ENCODE measurements around the gene FBXO31.
"Not testable (repeated sequence)": the region's sequence is repeated elsewhere in the genome, so short reads cannot be mapped to it uniquely, and the experiment has no call there.

Gene FBXO31

GRCh38 chr16:87410968-87411367 lies 27.4 kb upstream of the FBXO31 start:
- DNase-seq = no peak

- DNase-seq = no peak
Measured at GRCh38 chr16:87410530-87410929, 27.0 kb upstream of the FBXO31 start.

GRCh38 chr16:87409781-87410180 lies 26.2 kb upstream of the FBXO31 start:
- DNase-seq = no peak

GRCh38 chr16:87409153-87409552 lies 25.6 kb upstream of the FBXO31 start:
- DNase-seq = no peak

- no peak for DNase-seq
Measured at GRCh38 chr16:87407511-87408112, 24.0 kb upstream of the FBXO31 start.

- no peak for DNase-seq
Measured at GRCh38 chr16:87406495-87407088, 23.0 kb upstream of the FBXO31 start.

- DNase-seq = no peak
Measured at GRCh38 chr16:87404764-87405625, 21.4 kb upstream of the FBXO31 start.

GRCh38 chr16:87395181-87395842 lies 11.7 kb upstream of the FBXO31 start:
- DNase-seq = no peak

GRCh38 chr16:87393680-87394055 lies 10.1 kb upstream of the FBXO31 start:
- DNase-seq = no peak

GRCh38 chr16:87392821-87393679 lies 9.5 kb upstream of the FBXO31 start:
- peak in 1 of 2 experiments; percentile 52 for DNase-seq

GRCh38 chr16:87391950-87392820 lies 8.6 kb upstream of the FBXO31 start, which contains the start of gene MAP1LC3B:
Gene MAP1LC3B, plus strand, starts transcription at chr16:87392336. Its CDS starts 92 bp downstream, at chr16:87392428.
- peak; percentile 89 to 95 for DNase-seq

- DNase-seq = no peak
Measured at GRCh38 chr16:87391324-87391949, 7.9 kb upstream of the FBXO31 start.

- no peak for DNase-seq
Measured at GRCh38 chr16:87390641-87391323, 7.2 kb upstream of the FBXO31 start.

- DNase-seq = not testable (repeated sequence)
Measured at GRCh38 chr16:87389914-87390313, 6.3 kb upstream of the FBXO31 start.

GRCh38 chr16:87389245-87389644 lies 5.7 kb upstream of the FBXO31 start:
- no peak for DNase-seq

GRCh38 chr16:87388818-87389134 lies 5.2 kb upstream of the FBXO31 start:
- no peak for DNase-seq

GRCh38 chr16:87387942-87388817 lies 4.6 kb upstream of the FBXO31 start:
- DNase-seq = peak; percentile 97 to 98

GRCh38 chr16:87384875-87385167 lies 1.2 kb upstream of the FBXO31 start:
- not testable (repeated sequence) for DNase-seq

- DNase-seq = no peak
Measured at GRCh38 chr16:87384162-87384874, 742 bp upstream of the FBXO31 start.
